Transverse colon (tissue), 4 donors: ENCODE results near the gene DROSHA. TPM values are rescaled to one million over a fixed set of nuclear protein-coding genes. Genes with fewer than 3 reads are reported as not detected.

Source experiments
- DNase-seq: peaks from one replicate; pipeline ENCODE4 v3.0.0-alpha.2; 2019
- H3K27ac ChIP-seq, 4 donors: fragments of 200-600 bp; sonication (generic); 2 replicates each; pipeline ENCODE4 v1.5.1; 2016 to 2018; ENCODE audit warnings: inconsistent platforms in 4 of 4
- H3K27me3 ChIP-seq: fragments of 200-600 bp; sonication (generic); 2 replicates; pipeline ENCODE4 v1.5.1; 2017; ENCODE audit warnings: inconsistent platforms
- H3K36me3 ChIP-seq, 4 donors: fragments of 200-600 bp; sonication (generic); 2 replicates each; pipeline ENCODE4 v1.5.1; 2017 to 2019; ENCODE audit warnings: inconsistent platforms in 4 of 4
- H3K4me1 ChIP-seq, 4 donors: fragments of 200-600 bp; sonication (generic); 2 replicates each; pipeline ENCODE4 v1.5.1; 2017 to 2020; ENCODE audit warnings: inconsistent platforms in 4 of 4
- H3K4me3 ChIP-seq, 4 donors: fragments of 200-600 bp; sonication (generic); 1 replicate in 1 of 4; 2 replicates in 3 of 4; pipeline versions ENCODE4 v1.5.1 to v1.6.1; 2017 to 2019; ENCODE audit warnings: inconsistent platforms in 4 of 4
- H3K9me3 ChIP-seq, 2 donors: fragments of 200-600 bp; sonication (generic); 2 replicates each; pipeline ENCODE4 v1.5.1; 2017 to 2019; ENCODE audit warnings: inconsistent platforms in 2 of 2
- CTCF ChIP-seq, 5 experiments: fragments of 200-600 bp in 3 of 5; fragments of 450-650 bp in 2 of 5; sonication (generic) in 3 of 5; IDR thresholded peaks; 1 replicate in 2 of 5; 2 replicates in 3 of 5; pipeline ENCODE4 v1.5.1; 2016 to 2017; ENCODE audit warnings: antibody characterized with exemption in 5 of 5, inconsistent platforms in 3 of 5, mild to moderate bottlenecking in 2 of 5, moderate library complexity in 1 of 5
- EP300 ChIP-seq: sonication (generic); formaldehyde crosslinking; IDR thresholded peaks from one replicate; pipeline ENCODE4 v1.6.1; 2017; ENCODE audit warnings: antibody characterized with exemption, low read depth
- POLR2A ChIP-seq: fragments of 450-650 bp; IDR thresholded peaks from one replicate; pipeline ENCODE4 v1.6.1; 2016; ENCODE audit warnings: antibody characterized with exemption, mild to moderate bottlenecking, moderate library complexity
- POLR2AphosphoS5 ChIP-seq, 3 donors: sonication (generic); formaldehyde crosslinking; IDR thresholded peaks; one replicate each; pipeline ENCODE4 v1.6.1; 2016; ENCODE audit warnings: antibody characterized with exemption in 3 of 3
- WGBS, 2 donors: methylation state at CpG; one replicate each; pipeline ENCODE4 v1.1.5; 2018; ENCODE audit warnings: low coverage in 1 of 2; 5-methylcytosine and 5-hydroxymethylcytosine counted together
- in situ Hi-C, 4 donors: fragments of 200-750 bp; cut with MboI; loops; one replicate each; pipeline versions ENCODE4 v1.15.0 to v1.15.1; 2017; ENCODE audit warnings: low sequenced_read_pairs in 3 of 4, low pct_ligation_motif_present in 1 of 4, low pct_unique_long_range_greater_than_20kb in 1 of 4
- intact Hi-C: fragments of 100-400 bp; cut with DNase I; formaldehyde crosslinking; loops from one replicate; pipeline ENCODE4 v1.15.1; 2023; ENCODE audit warnings: low total_unique reads
- total RNA-seq, 4 donors: library from RNA; depleted of rRNA; stranded (reverse); fragments of >200 nt; gene quantifications; one replicate each; pipeline ENCODE4 v1.1.0, GENCODE V29; 2016

Gene DROSHA
- total RNA-seq, 4 donors from 2014 or later, result 32.2 to 503 (median 47.4) TPM

- no peaks in the 10 kb centered on the region for H3K27me3 ChIP-seq
- H3K4me3 ChIP-seq, result no peak overlapping the region
- no peak for TF ChIP-seq EP300
- TF ChIP-seq CTCF (IDR thresholded peaks at IDR 0.05), result no peak
- TF ChIP-seq POLR2A, result no peak
- no peak for TF ChIP-seq POLR2AphosphoS5 (IDR thresholded peaks at IDR 0.05)
- intact Hi-C loops (no loop called here), in situ Hi-C loops (no loop called here)
- peaks cover 0 to 21% (median 3%) of the 10 kb centered on the region in 4 donors for H3K36me3 ChIP-seq
- no peak for DNase-seq
- peaks cover 0 to 19% (median 4%) of the 10 kb centered on the region in 4 donors for H3K4me1 ChIP-seq
- WGBS, 2 donors, result 84 to 94% methylated on average over 2 to 3 of the region's 3 CpGs
- H3K27ac ChIP-seq, result no peak overlapping the region
- no peaks in the 10 kb centered on the region for H3K9me3 ChIP-seq
Measured at GRCh38 chr5:31481531-31482165, 50.2 kb downstream of the DROSHA start.

GRCh38 chr5:31479706-31480105 lies 52.2 kb downstream of the DROSHA start:
- peaks cover 0 to 6% (median 0%) of the 10 kb centered on the region in 4 donors for H3K4me1 ChIP-seq
- WGBS, 2 donors, result 97 to 100% methylated on average over 2 of the region's 2 CpGs
- no peak overlapping the region for H3K27ac ChIP-seq
- H3K36me3 ChIP-seq, result peaks cover 0 to 21% (median 3%) of the 10 kb centered on the region in 4 donors
- no peak overlapping the region for H3K4me3 ChIP-seq
- intact Hi-C loops (no loop called here), in situ Hi-C loops (no loop called here)
- H3K27me3 ChIP-seq, result no peaks in the 10 kb centered on the region
- DNase-seq, result no peak
- no peaks in the 10 kb centered on the region for H3K9me3 ChIP-seq
- TF ChIP-seq EP300 (no peak), POLR2AphosphoS5 (IDR thresholded peaks at IDR 0.05) (no peak)

GRCh38 chr5:31478901-31479300 lies 53.0 kb downstream of the DROSHA start:
- intact Hi-C loops, result no loop called here
- in situ Hi-C loops, result no loop called here

GRCh38 chr5:31477971-31478370 lies 53.9 kb downstream of the DROSHA start:
- Histone ChIP-seq H3K9me3 (no peaks in the 10 kb centered on the region), H3K27me3 (no peaks in the 10 kb centered on the region), H3K4me1 (peaks cover 0 to 4% (median 0%) of the 10 kb centered on the region in 4 donors), H3K27ac (no peak overlapping the region), H3K36me3 (peaks cover 0 to 15% (median 3%) of the 10 kb centered on the region in 4 donors), H3K4me3 (no peak overlapping the region)
- in situ Hi-C loops, result no loop called here
- TF ChIP-seq POLR2A (no peak), CTCF (IDR thresholded peaks at IDR 0.05) (no peak), EP300 (no peak), POLR2AphosphoS5 (IDR thresholded peaks at IDR 0.05) (no peak)
- no peak for DNase-seq
- 93 to 95% methylated on average over 5 of the region's 5 CpGs for WGBS, 2 donors
- intact Hi-C loops, result no loop called here

More at GRCh38 chr5:31478901-31479300, 53.0 kb downstream of the DROSHA start:
- TF ChIP-seq POLR2A (no peak), CTCF (IDR thresholded peaks at IDR 0.05) (no peak), POLR2AphosphoS5 (IDR thresholded peaks at IDR 0.05) (no peak), EP300 (no peak)
- H3K27me3 ChIP-seq, result no peaks in the 10 kb centered on the region
- H3K27ac ChIP-seq, result no peak overlapping the region
- no peak overlapping the region for H3K4me3 ChIP-seq
- peaks cover 0 to 4% (median 0%) of the 10 kb centered on the region in 4 donors for H3K4me1 ChIP-seq
- DNase-seq, result no peak
- H3K36me3 ChIP-seq, result peaks cover 0 to 21% (median 3%) of the 10 kb centered on the region in 4 donors
- no peaks in the 10 kb centered on the region for H3K9me3 ChIP-seq
